Measurements from ENCODE around the gene MAGI1.

Gene MAGI1

DNA sequence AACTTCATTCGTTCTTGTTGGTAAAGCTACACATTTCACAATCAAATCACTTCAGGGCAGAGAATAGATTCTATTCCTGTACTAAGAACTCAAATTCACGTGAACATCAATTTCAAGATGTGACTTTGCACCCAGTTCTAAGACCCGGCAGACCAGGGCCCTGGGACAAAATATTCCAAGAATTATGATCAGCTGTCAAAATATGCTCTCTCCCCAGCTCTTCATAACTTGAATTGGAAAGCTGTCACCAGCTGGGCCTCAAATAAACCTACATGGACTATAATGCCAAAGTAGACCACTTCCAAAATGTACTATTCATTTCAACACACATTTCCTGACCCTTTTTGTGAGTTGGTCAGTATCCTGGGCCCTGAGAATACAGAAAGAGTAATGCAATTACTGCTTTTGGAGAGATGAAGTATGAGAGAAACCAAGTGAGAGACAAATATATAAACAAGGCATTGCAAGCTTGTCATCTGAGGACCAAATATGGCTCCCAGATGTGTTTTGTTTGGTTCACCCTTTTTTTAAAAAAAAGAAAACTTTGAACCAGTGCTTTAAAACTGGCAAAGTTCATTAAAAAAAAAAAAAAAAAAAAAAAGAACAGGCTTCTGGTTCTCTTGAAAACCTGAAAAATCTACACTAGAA, 14.9 kb downstream of the MAGI1 start:
- FAIRE-seq (no peak), DNase-seq (ENCODE audit: insufficient read length) (no peak)
- no peak for TF ChIP-seq TAF1 (IDR thresholded peaks at IDR 0.05; ENCODE audit: borderline replicate concordance, low read depth, low read length)
- TF ChIP-seq POLR2A (IDR thresholded peaks at IDR 0.05; ENCODE audit: low read depth, low read length), result no peak
- TF ChIP-seq POLR2AphosphoS5 (IDR thresholded peaks at IDR 0.05; ENCODE audit: low read depth, low read length), result no peak

DNA sequence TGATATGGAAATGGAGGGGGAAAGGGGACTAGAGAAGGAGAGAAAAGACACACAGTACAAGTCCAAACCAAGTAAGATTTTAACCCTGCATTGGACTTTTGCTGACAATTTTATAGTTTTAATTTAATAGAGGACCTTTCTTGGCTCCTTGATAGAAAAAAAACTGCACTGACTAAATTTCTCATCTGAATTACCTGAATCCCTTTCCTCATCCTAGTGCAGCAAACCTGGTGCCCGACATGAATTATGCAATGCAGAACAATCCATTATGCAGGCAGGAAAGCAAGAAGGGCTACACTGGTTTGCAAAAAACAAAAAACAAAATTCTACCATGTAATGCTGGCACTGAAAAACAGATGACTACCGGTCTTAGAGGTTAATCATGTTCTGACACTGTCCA, 15.5 kb downstream of the MAGI1 start:
- TF ChIP-seq POLR2AphosphoS5 (IDR thresholded peaks at IDR 0.05; ENCODE audit: low read depth, low read length) (no peak), TAF1 (IDR thresholded peaks at IDR 0.05; ENCODE audit: borderline replicate concordance, low read depth, low read length) (no peak), POLR2A (IDR thresholded peaks at IDR 0.05; ENCODE audit: low read depth, low read length) (no peak)
- FAIRE-seq, result no peak
- DNase-seq (ENCODE audit: insufficient read length), result no peak

DNA sequence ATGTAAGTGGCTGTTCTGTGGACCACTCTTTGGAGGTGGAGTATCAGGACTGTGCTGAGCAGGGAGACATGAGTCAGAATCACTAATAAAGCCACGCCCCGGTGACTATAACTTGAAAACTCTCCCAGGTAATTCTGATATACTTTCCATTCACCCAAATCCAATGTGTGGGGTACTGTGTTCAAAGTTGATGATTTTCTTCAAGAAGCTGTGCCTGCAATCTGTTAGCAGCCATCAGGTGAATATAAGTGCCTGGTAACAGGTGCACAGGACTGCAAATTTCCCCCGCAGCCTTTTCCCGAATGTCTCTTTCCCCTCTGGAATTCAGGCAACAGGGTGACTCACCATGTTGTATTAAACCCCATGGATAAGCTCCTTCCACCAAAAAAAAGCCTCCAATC, 17.0 kb downstream of the MAGI1 start:
- FAIRE-seq (no peak), DNase-seq (ENCODE audit: insufficient read length) (no peak)
- TF ChIP-seq POLR2AphosphoS5 (IDR thresholded peaks at IDR 0.05; ENCODE audit: low read depth, low read length) (no peak), POLR2A (IDR thresholded peaks at IDR 0.05; ENCODE audit: low read depth, low read length) (no peak), TAF1 (IDR thresholded peaks at IDR 0.05; ENCODE audit: borderline replicate concordance, low read depth, low read length) (no peak)

DNA sequence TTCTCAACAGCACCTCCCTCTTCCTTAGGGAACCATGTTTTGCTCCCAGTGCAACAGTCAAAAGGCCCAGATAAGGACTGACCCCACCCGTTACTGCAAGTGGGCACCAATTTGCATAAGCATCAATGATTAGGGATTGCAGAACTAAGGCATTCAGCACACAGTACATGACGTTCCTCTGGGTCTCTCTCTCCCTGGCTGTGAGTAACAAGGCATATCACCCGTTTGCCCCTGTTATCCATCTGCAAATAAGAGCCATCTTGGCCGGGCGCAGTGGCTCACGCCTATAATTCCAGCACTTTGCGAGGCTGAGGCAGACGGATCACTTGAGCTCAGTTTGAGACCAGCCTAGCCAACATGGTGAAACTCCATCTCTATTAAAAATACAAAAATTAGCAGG, 18.8 kb downstream of the MAGI1 start:
- FAIRE-seq, result no peak

DNA sequence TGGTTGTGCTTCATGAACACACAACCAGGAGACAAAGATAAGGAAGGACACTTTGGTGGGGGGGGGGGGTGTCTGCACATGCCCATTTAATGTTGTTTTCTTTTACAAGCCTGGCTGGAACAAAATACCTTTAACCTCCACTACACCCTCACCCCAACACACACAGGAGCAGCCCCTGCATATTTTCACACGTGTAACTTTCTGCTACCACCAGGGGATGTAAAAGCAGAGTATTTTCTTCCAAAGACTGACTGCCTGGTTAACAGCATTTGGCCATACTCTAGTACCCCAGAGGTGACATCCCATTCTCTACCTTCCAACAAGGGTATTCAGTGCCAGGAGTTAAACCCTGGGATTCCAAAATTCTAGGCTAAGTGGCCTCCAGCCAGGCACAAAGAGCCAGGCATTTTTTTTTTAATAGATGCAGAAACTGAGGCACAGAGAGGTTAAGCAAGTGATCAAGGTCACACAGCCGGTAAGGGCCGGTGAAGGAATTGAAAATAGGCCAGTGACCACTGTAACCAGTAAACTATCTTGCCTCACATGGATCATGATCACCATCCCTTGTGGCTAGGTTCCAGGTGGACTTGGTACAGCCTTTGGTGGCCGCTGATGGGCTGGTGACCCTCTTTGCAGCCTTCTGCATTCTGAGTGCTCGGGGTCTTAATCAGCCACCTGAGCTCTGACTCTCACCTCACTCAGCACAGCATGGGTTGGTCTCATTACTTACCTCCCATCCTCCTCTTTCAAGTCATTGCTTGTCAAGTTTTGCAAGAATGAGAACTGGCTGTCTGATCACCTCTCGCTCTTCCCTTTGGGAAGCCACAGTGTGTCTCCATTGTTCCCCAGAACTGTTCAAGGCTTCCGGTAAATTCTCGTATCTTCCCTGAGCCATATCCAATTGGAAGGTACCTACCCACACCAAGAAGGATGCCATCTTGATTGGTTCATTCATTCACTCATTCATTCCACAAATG, 20.4 kb downstream of the MAGI1 start:
- TF ChIP-seq POLR2A (IDR thresholded peaks at IDR 0.05; ENCODE audit: low read depth, low read length) (no peak), TAF1 (IDR thresholded peaks at IDR 0.05; ENCODE audit: borderline replicate concordance, low read depth, low read length) (no peak), POLR2AphosphoS5 (IDR thresholded peaks at IDR 0.05; ENCODE audit: low read depth, low read length) (no peak)
- DNase-seq (ENCODE audit: insufficient read length) (no peak), FAIRE-seq (no peak)

More for the DNA sequence above, 18.8 kb downstream of the MAGI1 start:
- DNase-seq (ENCODE audit: insufficient read length), result no peak
- TF ChIP-seq POLR2A (IDR thresholded peaks at IDR 0.05; ENCODE audit: low read depth, low read length) (no peak), TAF1 (IDR thresholded peaks at IDR 0.05; ENCODE audit: borderline replicate concordance, low read depth, low read length) (no peak), POLR2AphosphoS5 (IDR thresholded peaks at IDR 0.05; ENCODE audit: low read depth, low read length) (no peak)

- FAIRE-seq, result peak; percentile 53
- no peak for DNase-seq (ENCODE audit: insufficient read length)
- no peak for TF ChIP-seq TAF1 (IDR thresholded peaks at IDR 0.05; ENCODE audit: borderline replicate concordance, low read depth, low read length)
- TF ChIP-seq POLR2A (IDR thresholded peaks at IDR 0.05; ENCODE audit: low read depth, low read length), result no peak
- TF ChIP-seq POLR2AphosphoS5 (IDR thresholded peaks at IDR 0.05; ENCODE audit: low read depth, low read length), result no peak
Observed at GRCh38 chr3:66017591-66017990, 21.1 kb downstream of the MAGI1 start.

- DNase-seq (ENCODE audit: insufficient read length) (no peak), FAIRE-seq (no peak)
- TF ChIP-seq POLR2AphosphoS5 (IDR thresholded peaks at IDR 0.05; ENCODE audit: low read depth, low read length), result no peak
- no peak for TF ChIP-seq POLR2A (IDR thresholded peaks at IDR 0.05; ENCODE audit: low read depth, low read length)
- TF ChIP-seq TAF1 (IDR thresholded peaks at IDR 0.05; ENCODE audit: borderline replicate concordance, low read depth, low read length), result no peak
Observed at GRCh38 chr3:66017084-66017483, 21.6 kb downstream of the MAGI1 start.

- TF ChIP-seq TAF1 (IDR thresholded peaks at IDR 0.05; ENCODE audit: borderline replicate concordance, low read depth, low read length), result no peak
- TF ChIP-seq POLR2A (IDR thresholded peaks at IDR 0.05; ENCODE audit: low read depth, low read length), result no peak
- no peak for TF ChIP-seq POLR2AphosphoS5 (IDR thresholded peaks at IDR 0.05; ENCODE audit: low read depth, low read length)
- DNase-seq (ENCODE audit: insufficient read length) (no peak), FAIRE-seq (no peak)
Observed at GRCh38 chr3:66015841-66016240, 22.9 kb downstream of the MAGI1 start.

DNA sequence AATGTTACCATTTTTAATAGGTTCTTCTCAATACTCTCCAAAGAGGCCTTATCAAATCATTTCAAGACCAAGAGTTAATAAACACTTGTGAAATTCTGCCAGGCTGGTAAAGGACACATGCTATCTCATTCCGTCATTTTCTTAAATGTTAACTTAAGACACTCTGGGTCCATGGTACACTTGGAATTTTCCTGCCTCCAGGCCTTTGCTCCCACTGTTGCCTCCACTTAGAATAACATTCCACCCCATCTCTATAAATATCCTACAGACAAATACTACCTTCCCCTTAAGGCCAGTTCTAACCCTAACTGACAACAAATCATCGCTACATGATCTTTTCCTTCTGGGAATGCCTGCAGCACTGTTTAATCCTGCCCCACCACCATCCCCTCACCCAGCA, 24.1 kb downstream of the MAGI1 start:
- DNase-seq (ENCODE audit: insufficient read length), result no peak
- TF ChIP-seq POLR2AphosphoS5 (IDR thresholded peaks at IDR 0.05; ENCODE audit: low read depth, low read length) (no peak), POLR2A (IDR thresholded peaks at IDR 0.05; ENCODE audit: low read depth, low read length) (no peak), TAF1 (IDR thresholded peaks at IDR 0.05; ENCODE audit: borderline replicate concordance, low read depth, low read length) (no peak)
- no peak for FAIRE-seq

- FAIRE-seq, result no peak
- TF ChIP-seq POLR2A (IDR thresholded peaks at IDR 0.05; ENCODE audit: low read depth, low read length) (no peak), TAF1 (IDR thresholded peaks at IDR 0.05; ENCODE audit: borderline replicate concordance, low read depth, low read length) (no peak), POLR2AphosphoS5 (IDR thresholded peaks at IDR 0.05; ENCODE audit: low read depth, low read length) (no peak)
- DNase-seq (ENCODE audit: insufficient read length), result no peak
Observed at GRCh38 chr3:66014056-66014455, 24.7 kb downstream of the MAGI1 start.

DNA sequence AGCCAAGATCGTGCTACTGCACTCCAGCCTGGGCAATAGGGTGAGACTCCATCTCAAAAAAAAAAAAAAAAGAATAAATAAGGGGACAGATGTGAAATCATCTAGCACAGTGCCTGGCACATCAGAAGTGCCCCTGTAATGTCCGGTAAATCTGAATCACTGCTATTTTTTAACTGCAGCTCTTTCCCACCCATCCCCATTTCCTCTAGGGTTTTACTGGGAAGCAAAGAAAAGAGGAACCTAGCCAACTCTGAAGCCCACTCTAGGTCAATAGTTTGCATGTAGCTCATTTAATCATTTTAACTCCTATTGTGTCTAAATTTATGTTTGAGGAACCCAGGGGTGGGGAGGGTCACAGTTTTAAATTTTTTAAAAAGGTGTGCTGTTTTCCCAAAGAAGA, 26.0 kb downstream of the MAGI1 start:
- no peak for DNase-seq (ENCODE audit: insufficient read length)
- TF ChIP-seq POLR2AphosphoS5 (IDR thresholded peaks at IDR 0.05; ENCODE audit: low read depth, low read length) (no peak), POLR2A (IDR thresholded peaks at IDR 0.05; ENCODE audit: low read depth, low read length) (no peak), TAF1 (IDR thresholded peaks at IDR 0.05; ENCODE audit: borderline replicate concordance, low read depth, low read length) (no peak)
- no peak for FAIRE-seq

Measured in GM12892 (cell line).